Fibroblast of the aortic adventitia (primary cell): ENCODE results near the gene SARS2. TPM values are rescaled to one million over a fixed set of nuclear protein-coding genes. Genes with fewer than 3 reads are reported as not detected.

Source experiments
- DNase-seq: peaks from one replicate; pipeline ENCODE4 v3.0.0-alpha.2; 2010; ENCODE audit warnings: low read depth
- H3K4me3 ChIP-seq: 2 replicates; pipeline ENCODE4 v1.5.1; 2011; ENCODE audit warnings: low read depth, mild to moderate bottlenecking, control low read depth, low read length, moderate library complexity
- total RNA-seq: library from RNA; depleted of rRNA; stranded (reverse); fragments of >200 nt; gene quantifications from 2 replicates; pipeline ENCODE4 v1.2.3, GENCODE V29; 2012; ENCODE audit warnings: low replicate concordance
- TF ChIP-seq, protein P1 (sequence below): IDR thresholded peaks from 2 replicates; pipeline ENCODE4 v1.5.1; 2011; ENCODE audit warnings: mild to moderate bottlenecking, low read length, control low read depth, inconsistent platforms; ENCODE audit not compliant: insufficient read depth

The SARS2 gene
- total RNA-seq, 1 donor = 15.5 TPM

GRCh38 chr19:38921420-38922274, 8.9 kb downstream of the SARS2 start:
- no peak overlapping the region for H3K4me3 ChIP-seq
- TF ChIP-seq, protein P1, sequence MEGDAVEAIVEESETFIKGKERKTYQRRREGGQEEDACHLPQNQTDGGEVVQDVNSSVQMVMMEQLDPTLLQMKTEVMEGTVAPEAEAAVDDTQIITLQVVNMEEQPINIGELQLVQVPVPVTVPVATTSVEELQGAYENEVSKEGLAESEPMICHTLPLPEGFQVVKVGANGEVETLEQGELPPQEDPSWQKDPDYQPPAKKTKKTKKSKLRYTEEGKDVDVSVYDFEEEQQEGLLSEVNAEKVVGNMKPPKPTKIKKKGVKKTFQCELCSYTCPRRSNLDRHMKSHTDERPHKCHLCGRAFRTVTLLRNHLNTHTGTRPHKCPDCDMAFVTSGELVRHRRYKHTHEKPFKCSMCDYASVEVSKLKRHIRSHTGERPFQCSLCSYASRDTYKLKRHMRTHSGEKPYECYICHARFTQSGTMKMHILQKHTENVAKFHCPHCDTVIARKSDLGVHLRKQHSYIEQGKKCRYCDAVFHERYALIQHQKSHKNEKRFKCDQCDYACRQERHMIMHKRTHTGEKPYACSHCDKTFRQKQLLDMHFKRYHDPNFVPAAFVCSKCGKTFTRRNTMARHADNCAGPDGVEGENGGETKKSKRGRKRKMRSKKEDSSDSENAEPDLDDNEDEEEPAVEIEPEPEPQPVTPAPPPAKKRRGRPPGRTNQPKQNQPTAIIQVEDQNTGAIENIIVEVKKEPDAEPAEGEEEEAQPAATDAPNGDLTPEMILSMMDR = no peak
- no peak for DNase-seq

GRCh38 chr19:38920602-38921419, 9.8 kb downstream of the SARS2 start:
- no peak overlapping the region for H3K4me3 ChIP-seq
- no peak for DNase-seq
- TF ChIP-seq, protein P1 = no peak

DNA sequence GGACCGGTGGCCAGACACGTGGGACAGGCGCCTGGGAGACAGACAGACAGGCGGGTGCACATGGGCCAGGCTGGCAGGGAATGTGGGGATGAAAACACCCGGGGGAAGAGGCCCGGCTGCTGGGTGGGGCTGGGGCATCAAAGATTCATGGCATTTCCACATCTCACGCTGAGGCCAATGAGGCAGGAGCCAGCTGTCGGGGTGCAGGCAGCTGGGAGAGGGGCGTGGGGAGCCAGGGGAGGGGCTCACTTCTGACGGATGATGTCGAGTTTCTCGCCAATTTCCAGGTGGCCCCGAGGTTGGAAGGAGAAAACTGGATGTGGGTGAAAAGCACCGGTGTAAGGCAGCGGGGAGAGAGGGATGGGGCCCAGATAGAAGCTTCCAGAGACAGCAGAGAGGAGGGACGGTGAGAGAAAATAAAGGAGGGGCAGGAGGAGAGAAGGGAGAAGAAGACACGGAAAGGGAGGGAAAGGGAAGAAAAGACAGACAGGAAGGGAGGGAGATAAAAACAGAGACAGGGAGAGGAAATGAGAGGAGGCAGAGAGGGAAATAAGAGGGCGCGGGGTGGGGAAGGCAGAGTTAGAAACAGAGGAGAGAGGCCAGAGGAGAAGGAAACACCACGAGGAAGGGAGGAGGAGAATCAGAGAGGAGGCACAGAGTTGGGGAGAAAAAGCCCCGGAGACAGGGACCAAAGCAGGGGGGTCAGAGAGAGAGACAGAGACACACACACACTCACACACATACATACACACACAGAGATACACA, 10.5 kb downstream of the SARS2 start:
- H3K4me3 ChIP-seq = no peak overlapping the region
- DNase-seq = no peak
- TF ChIP-seq, protein P1 = no peak

DNA sequence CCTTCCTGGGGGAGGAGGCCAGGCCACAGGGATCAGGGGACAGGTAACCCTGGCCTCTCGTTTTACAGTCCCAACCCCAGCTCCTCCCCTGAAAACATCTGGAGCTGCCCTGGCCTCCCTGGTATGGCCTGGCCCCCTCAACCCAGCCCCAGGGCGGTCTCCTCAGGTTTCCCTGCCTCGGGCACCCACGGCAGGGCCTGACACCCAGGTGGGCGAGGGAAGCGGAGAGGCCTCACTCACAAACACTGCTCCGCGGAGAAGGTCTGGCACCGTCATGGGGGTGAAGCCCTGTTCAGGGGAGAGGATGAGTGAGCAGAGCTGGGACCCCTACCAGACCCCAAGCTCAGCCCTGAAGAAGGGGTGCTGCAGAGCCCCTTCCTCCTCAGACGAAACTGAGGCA, 12.0 kb downstream of the SARS2 start:
- H3K4me3 ChIP-seq = no peak overlapping the region
- TF ChIP-seq, protein P1 = no peak
- DNase-seq = no peak

- no peak for DNase-seq
- TF ChIP-seq, protein P1 = no peak
- no peak overlapping the region for H3K4me3 ChIP-seq
Observed at GRCh38 chr19:38917921-38918491, 12.6 kb downstream of the SARS2 start.

- TF ChIP-seq, protein P1 = no peak
- DNase-seq = no peak
- no peak overlapping the region for H3K4me3 ChIP-seq
Observed at GRCh38 chr19:38917516-38917915, 13.0 kb downstream of the SARS2 start.
